NCI-H1436 (cell line): ENCODE data around the gene SKOR1.

ENCODE experiments used
- DNase-seq: peaks from one replicate; lab custom pipeline; 2025; lab: John Stamatoyannopoulos, UW

The SKOR1 gene

DNA sequence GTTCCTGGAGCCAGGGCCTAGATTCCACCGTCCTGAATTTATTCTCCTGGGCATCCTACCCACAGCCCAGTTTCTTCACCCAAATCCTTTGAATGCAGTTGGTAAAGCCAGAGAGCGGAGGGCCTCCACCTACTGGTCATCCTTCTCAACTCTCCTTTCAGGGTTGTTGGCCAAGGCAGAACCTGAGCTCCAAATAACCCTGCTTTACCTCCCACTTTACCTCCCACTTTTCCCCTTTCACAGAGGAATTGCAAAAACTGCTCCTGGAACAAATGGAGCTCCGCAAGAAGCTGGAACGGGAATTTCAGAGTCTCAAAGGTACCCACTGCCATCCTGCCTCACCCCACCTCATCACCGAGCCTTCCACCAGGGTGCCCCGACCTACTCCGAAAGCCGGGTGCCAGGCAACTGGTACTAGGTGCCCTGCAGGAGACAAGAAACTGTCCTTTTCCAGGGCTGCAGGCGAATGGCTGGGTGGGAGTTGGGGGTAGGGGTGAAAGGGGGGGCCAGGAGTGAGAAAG, 6.8 kb downstream of the SKOR1 start:
- DNase-seq, result no peak

- DNase-seq, result no peak
These were observed 7.8 kb downstream of the SKOR1 start for GRCh38 chr15:67832897-67833709.

- DNase-seq, result no peak
These were observed 8.6 kb downstream of the SKOR1 start for GRCh38 chr15:67833710-67834511.

DNA sequence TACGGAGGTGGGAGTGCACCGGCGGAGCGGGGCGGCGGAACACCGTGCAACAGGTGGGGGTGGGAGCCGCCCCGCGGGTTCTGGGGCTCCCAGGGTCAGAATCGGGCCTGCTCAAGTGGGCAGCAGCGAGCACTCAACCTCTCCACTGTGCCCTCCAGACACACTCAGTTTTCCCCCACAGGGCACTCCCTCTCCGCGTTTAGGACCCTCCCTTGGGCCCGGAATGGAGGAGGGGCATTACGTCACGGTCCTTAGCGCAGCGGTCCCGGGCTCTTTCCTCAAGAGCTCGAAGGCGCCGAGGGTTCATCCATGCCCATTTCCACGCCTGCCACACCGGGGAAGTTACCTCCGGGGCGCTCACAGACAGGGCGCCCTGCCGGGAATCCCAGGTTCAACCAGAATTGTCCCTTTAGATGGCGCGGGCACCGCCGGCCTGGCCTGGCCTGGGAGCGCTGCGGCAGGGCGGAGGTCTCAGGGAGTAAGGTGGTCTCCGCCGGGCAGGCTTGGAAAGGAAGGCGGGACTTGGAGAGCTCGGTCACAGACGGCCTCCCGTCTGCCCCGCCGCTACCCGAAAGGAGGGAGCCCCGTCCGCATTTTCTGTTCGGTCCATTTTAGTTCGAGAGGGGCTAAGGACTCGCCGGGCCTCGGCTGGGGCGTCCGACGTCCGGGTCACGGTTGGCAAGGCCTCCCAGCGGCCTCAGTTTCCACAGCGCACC, 9.4 kb downstream of the SKOR1 start:
- no peak for DNase-seq

DNA sequence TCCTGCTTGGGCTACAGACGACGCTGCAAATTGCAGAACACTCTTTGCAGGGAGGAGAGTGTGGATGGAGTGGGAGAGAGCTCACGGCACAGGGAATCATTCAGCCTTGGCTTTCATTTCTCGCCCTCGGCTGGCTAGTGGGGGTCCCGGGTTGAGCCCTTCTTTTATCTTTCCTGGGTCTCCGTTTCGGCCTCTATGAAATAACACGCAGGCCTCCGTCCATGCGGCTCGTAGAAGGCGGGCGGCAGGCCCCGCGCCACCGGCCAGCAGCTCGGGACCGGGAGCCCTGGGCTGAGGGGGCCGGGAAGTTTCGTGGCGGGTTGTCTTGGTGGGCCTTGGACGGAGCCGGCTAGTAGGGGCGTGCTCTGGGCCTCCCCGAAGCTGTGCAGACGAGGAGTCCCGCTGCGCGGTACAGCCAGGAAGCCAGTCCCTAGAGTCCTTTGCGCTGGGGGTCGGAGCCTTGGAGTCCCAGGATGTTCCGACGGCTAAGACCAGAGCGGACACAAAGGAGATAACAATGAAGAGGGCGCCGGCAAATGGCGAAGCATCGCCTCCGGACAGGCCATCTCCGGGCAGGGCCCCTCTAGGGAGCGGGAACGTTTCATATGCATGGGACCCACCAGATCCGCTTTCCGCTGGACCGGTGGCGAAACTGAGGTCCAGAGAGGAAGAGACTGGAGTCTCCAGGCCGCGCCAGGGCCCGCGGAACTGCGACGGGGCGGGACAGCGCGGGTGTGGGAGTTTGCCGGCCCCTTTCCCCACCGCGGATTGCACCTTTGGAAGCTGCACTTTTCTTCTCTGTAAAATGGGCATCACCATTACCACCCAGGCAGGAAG, 10.2 kb downstream of the SKOR1 start:
- no peak for DNase-seq

- no peak for DNase-seq
These were observed 10.8 kb downstream of the SKOR1 start for GRCh38 chr15:67836134-67836455.

DNA sequence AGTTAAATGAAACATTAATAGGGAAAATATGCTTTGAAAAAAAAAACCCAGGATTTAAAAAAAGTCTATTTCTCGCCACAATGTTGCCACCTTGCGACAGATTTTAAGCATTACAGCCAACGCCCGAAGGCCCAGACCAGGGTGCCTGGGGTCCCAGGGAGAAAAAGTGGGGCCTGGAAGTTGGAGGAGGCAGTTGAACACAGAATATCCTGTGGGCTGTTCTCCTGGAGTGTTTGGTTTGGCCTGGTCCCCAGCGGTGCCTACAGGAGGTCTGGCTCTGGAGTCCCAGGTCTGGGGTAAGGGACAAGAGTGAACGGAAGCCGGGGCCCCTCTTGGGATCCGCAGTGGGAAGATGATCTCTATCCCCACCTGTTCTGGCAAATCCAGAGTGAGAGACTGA, 11.2 kb downstream of the SKOR1 start:
- DNase-seq, result no peak

DNA sequence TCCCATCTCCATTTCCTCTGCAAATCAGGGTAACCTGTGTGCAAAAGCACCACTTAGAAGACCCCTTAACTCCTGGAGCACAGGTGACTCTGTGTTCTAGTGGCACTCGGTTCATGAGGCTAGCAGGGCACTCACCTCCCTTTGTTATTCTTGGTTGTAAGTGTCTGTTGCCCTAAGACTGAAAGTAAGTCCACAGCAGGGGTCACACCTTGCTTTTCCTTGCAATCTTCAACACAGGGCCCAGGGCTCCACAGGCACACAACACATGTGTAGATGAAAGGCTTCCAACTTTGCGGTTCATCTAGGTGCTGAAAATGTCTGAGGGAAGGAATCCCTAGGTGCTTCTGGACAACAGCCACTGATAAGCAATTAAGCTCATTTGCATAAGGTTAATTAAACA, 11.6 kb downstream of the SKOR1 start:
- no peak for DNase-seq

- DNase-seq, result no peak
These were observed 13.6 kb downstream of the SKOR1 start for GRCh38 chr15:67838789-67839332.

DNA sequence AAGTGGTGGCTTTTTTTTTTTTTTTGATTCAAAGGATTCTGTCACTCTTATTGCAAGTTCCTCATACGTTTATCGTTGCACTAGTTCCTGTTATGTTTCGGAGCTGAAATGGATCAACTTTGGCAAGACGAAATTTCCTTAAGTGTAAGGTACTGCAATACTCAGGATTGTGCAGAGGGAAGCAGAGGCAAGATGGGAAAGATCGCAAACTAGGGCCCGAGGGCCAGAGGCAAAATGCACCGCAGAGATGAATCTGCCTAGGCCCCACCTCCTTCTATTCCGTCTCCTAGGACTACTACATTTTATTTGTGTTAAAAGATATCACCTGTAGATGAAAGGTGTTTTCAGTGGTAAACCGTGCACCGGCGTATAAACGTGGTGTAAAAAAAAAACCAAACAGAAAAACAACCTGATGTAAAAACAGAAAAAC, 14.2 kb downstream of the SKOR1 start:
- DNase-seq, result no peak

DNA sequence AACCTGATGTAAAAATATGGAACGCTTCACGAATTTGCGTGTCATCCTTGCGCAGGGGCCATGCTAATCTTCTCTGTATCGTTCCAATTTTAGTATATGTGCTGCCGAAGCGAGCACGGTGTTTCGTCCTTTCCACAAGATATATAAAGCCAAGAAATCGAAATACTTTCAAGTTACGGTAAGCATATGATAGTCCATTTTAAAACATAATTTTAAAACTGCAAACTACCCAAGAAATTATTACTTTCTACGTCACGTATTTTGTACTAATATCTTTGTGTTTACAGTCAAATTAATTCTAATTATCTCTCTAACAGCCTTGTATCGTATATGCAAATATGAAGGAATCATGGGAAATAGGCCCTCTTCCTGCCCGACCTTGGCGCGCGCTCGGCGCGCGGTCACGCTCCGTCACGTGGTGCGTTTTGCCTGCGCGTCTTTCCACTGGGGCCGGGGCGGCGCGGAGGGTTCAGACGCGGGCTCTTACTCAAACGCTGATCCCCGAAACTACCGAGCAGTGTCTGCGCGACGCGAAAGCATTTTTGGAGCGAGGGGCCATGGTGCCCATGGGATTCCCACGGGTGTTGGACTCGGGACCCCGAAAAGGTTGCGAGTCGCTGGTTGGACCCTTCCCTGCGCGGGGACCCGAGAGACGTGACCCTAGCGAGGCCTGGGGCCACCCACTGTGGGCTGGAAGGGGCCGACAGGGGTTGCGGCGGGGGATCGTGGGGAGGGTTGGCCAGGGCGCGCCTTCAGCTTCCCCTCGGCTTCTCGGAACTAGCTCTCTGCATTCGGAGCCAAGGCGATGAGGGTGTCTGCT, 14.8 kb downstream of the SKOR1 start, which contains the start of gene RNU6-1:
RNU6-1 (minus strand) TSS at position 117 of the 820 bp plus-strand sequence.
- peak; percentile 88 for DNase-seq

- no peak for DNase-seq
These were observed 15.6 kb downstream of the SKOR1 start for GRCh38 chr15:67840749-67841512.

DNA sequence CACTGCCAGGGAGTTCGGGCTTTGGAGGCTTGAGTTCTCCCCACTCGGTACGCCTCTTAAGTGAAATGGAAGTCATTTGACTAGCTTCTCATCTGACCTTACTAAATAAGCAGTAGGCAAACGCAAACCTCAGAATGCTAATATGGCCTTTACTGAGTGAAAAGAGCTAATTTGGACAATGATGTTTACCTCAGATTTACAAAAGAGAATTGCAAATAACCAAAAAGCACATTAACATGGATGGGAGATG, 16.1 kb downstream of the SKOR1 start:
- no peak for DNase-seq

- DNase-seq, result no peak
These were observed 17.8 kb downstream of the SKOR1 start for GRCh38 chr15:67843092-67843501.

GRCh38 chr15:67843571-67844387, 18.5 kb downstream of the SKOR1 start:
- no peak for DNase-seq

DNA sequence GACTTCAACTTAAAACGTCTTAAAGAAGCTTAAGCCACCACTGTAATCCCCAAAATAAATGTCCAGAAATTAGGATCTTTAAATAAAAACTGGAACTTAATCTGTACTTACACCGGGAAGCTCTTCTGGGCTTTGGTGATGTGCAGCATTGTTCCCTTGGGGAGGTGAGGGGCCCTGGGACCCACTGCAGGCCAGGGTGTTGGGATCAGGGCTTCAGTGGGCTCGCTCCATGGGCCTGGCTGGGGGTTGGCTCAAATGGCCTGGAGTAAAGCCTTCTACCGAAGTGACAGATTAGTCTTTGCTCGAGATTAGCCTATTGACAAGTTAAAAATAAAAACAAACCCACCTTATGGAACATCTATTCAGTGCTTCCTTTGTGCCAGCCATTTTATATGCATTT, 20.7 kb downstream of the SKOR1 start:
- no peak for DNase-seq

GRCh38 chr15:67849538-67849937, 24.2 kb downstream of the SKOR1 start:
- no peak for DNase-seq

DNA sequence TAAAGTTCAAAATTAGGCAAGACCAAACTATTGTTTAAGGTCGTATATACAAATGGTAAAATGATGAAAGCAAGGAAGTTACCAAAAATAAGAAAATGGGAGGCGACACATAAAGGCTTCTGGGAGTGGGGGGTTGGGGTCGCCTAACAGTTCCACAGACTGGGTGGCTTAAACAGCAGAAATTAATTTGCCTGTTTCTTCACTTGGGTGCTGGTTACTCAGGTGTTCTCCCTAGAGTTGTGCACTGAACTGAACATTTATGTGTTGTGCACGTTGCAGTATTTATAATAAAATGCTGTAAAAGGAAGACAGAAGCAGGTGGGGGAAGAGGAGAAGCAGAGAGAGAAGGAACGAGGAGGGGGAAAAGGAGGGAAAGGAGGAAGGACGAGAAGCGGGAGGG, 25.0 kb downstream of the SKOR1 start:
- DNase-seq, result no peak

DNA sequence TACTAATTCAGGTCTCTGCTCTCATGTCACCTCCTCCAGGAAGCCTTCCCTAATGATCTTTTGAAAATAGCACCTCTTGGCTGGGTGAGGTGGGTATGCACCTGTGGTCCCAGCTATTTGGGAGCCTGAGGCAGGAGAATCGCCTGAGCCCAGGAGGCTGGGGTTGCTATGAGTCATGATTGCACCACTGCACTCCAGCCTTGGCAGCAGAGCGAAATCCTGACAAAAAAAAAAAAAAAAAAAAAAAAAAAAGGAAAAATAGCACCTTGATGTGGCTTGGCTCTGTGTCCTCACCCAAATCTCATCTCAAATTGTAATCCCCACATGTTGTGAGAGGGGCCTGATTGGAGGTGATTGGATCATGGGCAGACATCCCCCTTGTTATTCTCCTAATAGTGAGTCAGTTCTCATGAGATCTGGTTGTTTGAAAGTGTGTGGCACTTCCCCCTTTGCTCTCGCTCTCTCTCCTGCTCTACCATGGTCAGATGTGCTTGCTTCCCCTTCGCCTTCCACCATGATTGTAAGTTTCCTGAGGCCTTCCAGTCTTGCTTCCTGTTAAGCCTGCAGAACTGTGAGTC, 25.8 kb downstream of the SKOR1 start:
- no peak for DNase-seq
